Natural killer cell treated with Interleukin-12 subunit alpha and Interleukin-12 subunit beta and Interleukin-15 and Interleukin-18, amount 100 ng/mL, for 72 hours (primary cell): ENCODE results near the gene POLR1F. TPM values are rescaled to one million over a fixed set of nuclear protein-coding genes. Genes with fewer than 3 reads are reported as not detected.
"Not testable (repeated sequence)": the region's sequence is repeated elsewhere in the genome, so short reads cannot be mapped to it uniquely, and the experiment has no call there.

Experiments used
- ATAC-seq, 2 donors: fragments of 150-1000 bp; cut with Tn5 transposase in 1 of 2; sonication (Bioruptor Pico), chemical (Tn5 transposase) in 1 of 2; 2 replicates each; pipeline ENCODE4 v1.10.0; 2021
- DNase-seq: peaks from one replicate; pipeline ENCODE4 v3.0.0; 2022; ENCODE audit warnings: low spot score
- H3K27ac Mint-ChIP-seq, 2 donors: 1 replicate in 1 of 2; 2 replicates in 1 of 2; pipeline ENCODE4 v1.8.0; 2022; ENCODE audit warnings: mixed read lengths in 2 of 2, mild to moderate bottlenecking in 1 of 2, moderate library complexity in 1 of 2
- H3K27me3 Mint-ChIP-seq, 2 donors: 1 replicate in 1 of 2; 2 replicates in 1 of 2; pipeline ENCODE4 v1.8.0; 2022; ENCODE audit warnings: mixed read lengths in 2 of 2
- H3K36me3 Mint-ChIP-seq: one replicate; pipeline ENCODE4 v1.8.0; 2022; ENCODE audit warnings: mixed read lengths
- H3K4me1 Mint-ChIP-seq, 2 donors: 1 replicate in 1 of 2; 2 replicates in 1 of 2; pipeline ENCODE4 v1.8.0; 2022; ENCODE audit warnings: low read depth in 2 of 2, mixed read lengths in 2 of 2, mild to moderate bottlenecking in 1 of 2
- H3K4me3 Mint-ChIP-seq: one replicate; pipeline ENCODE4 v1.8.0; 2022; ENCODE audit warnings: mixed read lengths
- H3K9me3 Mint-ChIP-seq: 2 replicates; pipeline ENCODE4 v1.8.0; 2022; ENCODE audit warnings: mixed read lengths
- total RNA-seq, 2 donors: library from RNA; stranded (reverse); gene quantifications; one replicate each; pipeline ENCODE4 v1.2.3, GENCODE V29; 2022

Gene POLR1F
- total RNA-seq, 2 donors from 2014 or later = 26.0 to 30.8 TPM

- Mint-ChIP-seq H3K4me3 (no peak overlapping the region), H3K4me1 (peaks cover 3 to 6% of the 10 kb centered on the region in 2 donors), H3K9me3 (no peaks in the 10 kb centered on the region), H3K36me3 (peaks cover 28% of the 10 kb centered on the region), H3K27ac (no peak overlapping the region), H3K27me3 (no peaks in the 10 kb centered on the region)
- ATAC-seq (no peak), DNase-seq (no peak)
Measured at GRCh38 chr7:19700936-19701335, 7.9 kb downstream of the POLR1F start.

- H3K27ac Mint-ChIP-seq = no peak overlapping the region
- H3K9me3 Mint-ChIP-seq = no peaks in the 10 kb centered on the region
- no peaks in the 10 kb centered on the region for H3K27me3 Mint-ChIP-seq
- peaks cover 28% of the 10 kb centered on the region for H3K36me3 Mint-ChIP-seq
- H3K4me1 Mint-ChIP-seq = no peaks in the 10 kb centered on the region
- ATAC-seq = no peak
- DNase-seq = no peak
- H3K4me3 Mint-ChIP-seq = no peak overlapping the region
Measured at GRCh38 chr7:19698331-19698730, 10.5 kb downstream of the POLR1F start.

DNA sequence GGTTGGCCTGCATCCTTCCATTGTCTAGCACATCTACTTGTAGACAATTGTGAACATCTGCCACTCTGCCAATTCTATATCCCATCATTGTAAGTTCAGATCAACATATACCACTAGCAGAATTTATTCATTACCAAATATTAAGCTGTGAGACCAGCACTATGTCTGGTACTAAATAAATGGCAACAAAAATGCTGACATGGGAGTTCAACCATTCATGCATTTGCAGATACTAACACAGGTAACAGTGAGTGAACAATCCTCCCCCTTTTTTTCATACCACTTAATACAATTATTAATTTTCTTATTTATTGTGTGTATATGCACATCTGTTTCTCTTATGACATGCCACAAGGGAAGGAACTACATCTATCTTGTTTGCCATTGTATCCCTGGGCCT lies 11.9 kb downstream of the POLR1F start:
- no peak for ATAC-seq
- Mint-ChIP-seq H3K27ac (no peak overlapping the region), H3K4me1 (no peaks in the 10 kb centered on the region)

DNA sequence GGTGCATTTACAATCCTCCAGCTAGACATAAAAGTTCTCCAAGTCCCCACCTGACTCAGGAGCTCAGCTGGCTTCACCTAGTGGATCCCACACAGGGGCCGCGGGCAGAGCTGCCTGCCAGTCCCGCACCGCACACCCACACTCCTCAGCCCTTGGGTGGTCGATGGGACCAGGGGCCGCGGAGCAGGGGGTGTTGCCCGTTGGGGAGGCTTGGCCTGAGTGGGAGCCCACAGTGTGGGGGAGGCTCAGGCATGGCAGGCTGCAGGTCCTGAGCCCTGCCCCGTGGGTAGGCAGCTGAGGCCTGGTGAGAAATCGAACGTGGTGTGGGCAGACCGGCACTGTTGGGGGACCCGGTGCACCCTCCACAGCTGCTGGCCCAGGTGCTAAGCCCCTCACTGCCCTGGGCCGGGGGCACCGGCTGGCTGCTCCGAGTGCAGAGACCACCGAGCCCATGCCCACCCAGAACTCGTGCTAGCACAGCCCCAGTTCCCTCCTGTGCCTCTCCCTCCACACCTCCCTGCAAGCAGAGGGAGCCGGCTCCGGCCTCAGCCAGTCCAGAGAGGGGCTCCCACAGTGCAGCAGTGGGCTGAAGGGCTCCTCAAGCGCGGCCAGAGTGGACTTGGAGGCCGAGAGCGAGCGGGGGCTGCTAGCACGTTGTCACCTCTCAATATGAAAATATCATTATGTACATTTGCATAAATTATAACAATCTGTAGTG lies 16.6 kb downstream of the POLR1F start:
- Mint-ChIP-seq H3K4me1 (no peaks in the 10 kb centered on the region), H3K9me3 (no peaks in the 10 kb centered on the region), H3K27me3 (no peaks in the 10 kb centered on the region), H3K4me3 (no peak overlapping the region), H3K27ac (no peak overlapping the region), H3K36me3 (peaks cover 2% of the 10 kb centered on the region)
- ATAC-seq (peak in 1 of 2 donors; percentile 9), DNase-seq (no peak)

More for the DNA sequence above, 11.9 kb downstream of the POLR1F start:
- H3K9me3 Mint-ChIP-seq = no peaks in the 10 kb centered on the region
- peaks cover 24% of the 10 kb centered on the region for H3K36me3 Mint-ChIP-seq
- no peak for DNase-seq
- no peak overlapping the region for H3K4me3 Mint-ChIP-seq
- H3K27me3 Mint-ChIP-seq = no peaks in the 10 kb centered on the region

- DNase-seq = no peak
- Mint-ChIP-seq H3K4me1 (no peaks in the 10 kb centered on the region), H3K27ac (no peak overlapping the region), H3K4me3 (no peak overlapping the region), H3K9me3 (peaks cover 4% of the 10 kb centered on the region), H3K36me3 (peaks cover 4% of the 10 kb centered on the region), H3K27me3 (peaks cover 0 to 5% of the 10 kb centered on the region in 2 donors)
- no peak for ATAC-seq
Measured at GRCh38 chr7:19690736-19691135, 18.1 kb downstream of the POLR1F start.

- not testable (repeated sequence) for ATAC-seq, H3K4me1 Mint-ChIP-seq, H3K9me3 Mint-ChIP-seq, H3K27ac Mint-ChIP-seq, DNase-seq, H3K4me3 Mint-ChIP-seq, H3K36me3 Mint-ChIP-seq, H3K27me3 Mint-ChIP-seq
Measured at GRCh38 chr7:19689130-19689529, 19.7 kb downstream of the POLR1F start.

- Mint-ChIP-seq H3K9me3 (peaks cover 8% of the 10 kb centered on the region), H3K4me1 (peaks cover 2 to 6% of the 10 kb centered on the region in 2 donors), H3K4me3 (no peak overlapping the region), H3K27me3 (peaks cover 2 to 5% of the 10 kb centered on the region in 2 donors), H3K36me3 (peaks cover 4% of the 10 kb centered on the region), H3K27ac (no peak overlapping the region)
- DNase-seq = no peak
- no peak for ATAC-seq
Measured at GRCh38 chr7:19681596-19681995, 27.2 kb downstream of the POLR1F start.

DNA sequence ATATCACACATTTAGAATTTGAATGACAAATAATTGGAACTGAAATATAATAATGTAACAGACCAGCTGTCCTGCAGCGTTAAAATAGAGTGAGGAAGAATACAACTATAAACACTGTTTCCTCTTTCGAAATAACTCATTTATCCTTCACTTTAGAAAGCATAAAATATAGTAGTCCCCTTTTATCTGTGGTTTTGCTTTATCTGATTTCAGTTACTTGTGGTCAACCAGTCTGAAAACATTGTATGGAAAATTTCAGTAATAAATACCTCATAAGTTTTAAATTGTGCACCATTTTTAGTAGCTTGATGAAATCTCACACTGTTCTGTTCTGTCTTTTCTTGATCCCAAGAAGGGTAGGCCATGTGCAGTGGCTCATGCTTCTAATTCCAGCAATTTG lies 31.7 kb downstream of the POLR1F start:
- ATAC-seq (no peak), DNase-seq (no peak)
- Mint-ChIP-seq H3K9me3 (peaks cover 1% of the 10 kb centered on the region), H3K27me3 (no peaks in the 10 kb centered on the region), H3K27ac (no peak overlapping the region), H3K36me3 (no peaks in the 10 kb centered on the region), H3K4me3 (no peak overlapping the region), H3K4me1 (peaks cover 2 to 6% of the 10 kb centered on the region in 2 donors)

GRCh38 chr7:19675816-19676215 lies 33.0 kb downstream of the POLR1F start:
- Mint-ChIP-seq H3K27ac (no peak overlapping the region), H3K36me3 (no peaks in the 10 kb centered on the region), H3K27me3 (no peaks in the 10 kb centered on the region), H3K9me3 (no peaks in the 10 kb centered on the region), H3K4me3 (no peak overlapping the region), H3K4me1 (peaks cover 2 to 6% of the 10 kb centered on the region in 2 donors)
- ATAC-seq (no peak), DNase-seq (no peak)

DNA sequence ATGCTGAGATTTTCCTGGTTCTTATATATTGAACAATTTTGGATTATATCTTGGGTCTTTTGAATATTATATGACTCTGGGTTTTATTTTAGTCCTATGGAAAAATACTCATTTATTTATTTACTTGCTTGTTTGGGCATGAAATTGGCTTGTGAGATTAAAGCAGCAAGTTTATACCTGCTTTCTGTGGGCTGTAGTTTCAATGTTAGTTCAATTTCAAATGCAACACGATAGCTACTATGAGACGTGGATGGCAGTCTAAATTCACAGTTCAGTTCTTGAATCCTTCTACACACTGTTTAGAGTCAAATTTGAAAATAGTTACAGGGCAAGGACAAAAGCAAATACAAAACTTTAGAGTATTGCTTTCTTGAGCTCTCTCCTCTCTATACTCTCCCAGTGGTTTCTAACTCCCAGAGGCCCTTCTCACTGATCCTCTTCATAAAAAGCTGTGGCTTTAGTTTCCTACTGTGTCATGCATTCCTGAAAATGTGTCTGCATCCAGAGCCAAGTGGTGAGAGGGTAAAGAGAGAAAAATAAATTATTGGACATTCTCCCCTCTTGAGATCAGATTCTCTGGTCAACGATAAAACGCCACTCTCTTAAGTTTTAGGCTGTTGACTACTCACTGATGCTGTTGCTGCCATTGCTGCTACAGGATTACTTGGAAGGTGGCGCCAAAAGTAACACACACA lies 34.4 kb downstream of the POLR1F start:
- Mint-ChIP-seq H3K27me3 (no peaks in the 10 kb centered on the region), H3K4me3 (no peak overlapping the region), H3K27ac (no peak overlapping the region), H3K4me1 (peaks cover 2 to 6% of the 10 kb centered on the region in 2 donors), H3K9me3 (no peaks in the 10 kb centered on the region), H3K36me3 (no peaks in the 10 kb centered on the region)
- ATAC-seq = no peak
- no peak for DNase-seq

DNA sequence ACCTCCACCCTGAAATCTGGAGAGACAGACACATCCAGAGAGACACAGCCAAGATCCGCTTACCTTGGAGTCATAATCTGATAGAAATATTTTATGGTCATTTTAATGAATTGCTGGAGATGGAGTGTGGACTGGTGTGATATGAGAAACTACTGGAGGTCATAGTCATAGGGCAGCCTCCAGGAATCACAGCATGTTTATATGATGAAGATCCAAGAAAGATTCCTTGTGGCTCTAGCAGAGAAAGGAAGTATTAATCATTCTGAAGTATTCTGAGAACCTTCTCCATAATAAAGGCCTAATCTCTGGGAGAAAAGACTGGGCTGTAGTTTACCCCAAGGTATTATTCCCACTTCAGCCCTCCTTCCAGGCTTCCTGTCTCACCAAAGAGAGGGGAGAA lies 38.0 kb downstream of the POLR1F start:
- H3K4me1 Mint-ChIP-seq = no peaks in the 10 kb centered on the region
- no peak for ATAC-seq
- H3K27me3 Mint-ChIP-seq = peaks cover 0 to 6% of the 10 kb centered on the region in 2 donors
- H3K9me3 Mint-ChIP-seq = no peaks in the 10 kb centered on the region
- no peak overlapping the region for H3K4me3 Mint-ChIP-seq
- no peaks in the 10 kb centered on the region for H3K36me3 Mint-ChIP-seq
- DNase-seq = no peak
- no peak overlapping the region for H3K27ac Mint-ChIP-seq

GRCh38 chr7:19665399-19666008 lies 43.3 kb downstream of the POLR1F start:
- no peak for ATAC-seq
- no peak for DNase-seq
- no peaks in the 10 kb centered on the region for H3K36me3 Mint-ChIP-seq
- peaks cover 0 to 13% of the 10 kb centered on the region in 2 donors for H3K27me3 Mint-ChIP-seq
- no peak overlapping the region for H3K4me3 Mint-ChIP-seq
- no peaks in the 10 kb centered on the region for H3K4me1 Mint-ChIP-seq
- no peak overlapping the region for H3K27ac Mint-ChIP-seq
- H3K9me3 Mint-ChIP-seq = no peaks in the 10 kb centered on the region

DNA sequence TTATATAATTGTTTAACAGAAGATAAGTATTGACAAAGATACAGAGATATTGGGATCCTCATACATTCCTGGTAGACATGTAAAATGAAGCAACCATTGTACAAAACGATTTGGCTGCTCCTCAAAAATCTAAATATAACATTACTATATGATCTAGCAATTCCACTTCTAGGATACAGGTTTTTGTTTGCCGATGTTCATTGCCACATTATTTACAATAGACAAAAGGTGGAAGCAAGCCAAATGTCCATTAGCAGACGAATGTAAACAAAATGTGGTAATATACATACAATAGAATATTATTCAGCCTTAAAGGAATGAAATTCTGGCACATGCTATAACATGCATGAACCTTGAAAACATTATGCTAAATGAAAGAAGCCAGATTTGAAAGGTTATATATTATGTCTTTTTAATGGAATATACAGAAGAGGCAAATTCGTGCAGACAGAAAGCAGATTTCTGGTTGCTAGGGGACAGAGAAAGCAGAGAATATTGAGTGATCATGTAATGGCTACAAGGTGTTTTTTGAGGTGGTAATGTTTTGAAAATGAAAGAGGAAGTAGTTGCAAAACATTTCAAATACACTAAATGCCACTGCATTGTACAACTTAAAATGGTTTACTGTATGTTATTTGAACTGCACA lies 44.9 kb downstream of the POLR1F start:
- Mint-ChIP-seq H3K9me3 (no peaks in the 10 kb centered on the region), H3K27me3 (peaks cover 0 to 20% of the 10 kb centered on the region in 2 donors), H3K4me1 (no peaks in the 10 kb centered on the region), H3K36me3 (no peaks in the 10 kb centered on the region), H3K4me3 (no peak overlapping the region), H3K27ac (no peak overlapping the region)
- DNase-seq (no peak), ATAC-seq (no peak)

DNA sequence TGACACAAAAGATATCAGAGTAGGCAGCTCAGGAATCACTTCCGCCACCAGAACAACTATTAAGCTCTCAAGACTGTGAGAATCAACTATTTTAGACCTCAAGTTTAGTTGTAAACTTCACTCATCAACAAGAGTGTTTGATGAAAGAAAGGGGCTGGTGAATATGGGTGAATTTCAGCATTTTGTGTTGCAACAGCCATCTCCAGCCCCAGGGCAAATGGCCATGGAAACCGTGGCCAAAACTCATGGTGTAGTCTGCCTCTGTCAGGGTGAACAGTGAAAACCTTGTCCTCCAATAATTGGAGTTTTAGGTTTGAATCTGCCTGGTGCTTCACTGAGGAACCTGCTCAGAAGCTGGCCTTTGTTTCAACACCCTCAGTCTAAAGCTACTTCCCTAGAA lies 60.0 kb downstream of the POLR1F start:
- Mint-ChIP-seq H3K36me3 (peaks cover 7% of the 10 kb centered on the region), H3K27ac (no peak overlapping the region), H3K4me1 (no peaks in the 10 kb centered on the region), H3K9me3 (peaks cover 14% of the 10 kb centered on the region), H3K4me3 (no peak overlapping the region), H3K27me3 (no peaks in the 10 kb centered on the region)
- no peak for DNase-seq
- no peak for ATAC-seq
